H1 (cell line): ENCODE data around the gene PNO1. TPM values are rescaled to one million over a fixed set of nuclear protein-coding genes. Genes with fewer than 3 reads are reported as not detected.

Experiments used
- CHD2 ChIP-seq: IDR thresholded peaks from 2 replicates; pipeline ENCODE4 v1.6.1; 2012; ENCODE audit warnings: low read length, improper control_type of control experiment
- CHD7 ChIP-seq: fragments of 300-600 bp; sonication (generic); IDR thresholded peaks from 2 replicates; pipeline ENCODE4 v1.7.1; 2012; ENCODE audit warnings: low read length, moderate library complexity, mild to moderate bottlenecking, inconsistent platforms; ENCODE audit not compliant: insufficient replicate concordance
- E2F6 ChIP-seq: IDR thresholded peaks from 2 replicates; pipeline ENCODE4 v1.6.1; 2012; ENCODE audit warnings: inconsistent platforms
- GTF2F1 ChIP-seq: IDR thresholded peaks from 2 replicates; pipeline ENCODE4 v1.6.1; 2012; ENCODE audit warnings: low read depth, low read length, improper control_type of control experiment, borderline replicate concordance
- NRF1 ChIP-seq: IDR thresholded peaks from 2 replicates; pipeline ENCODE4 v1.6.1; 2011; ENCODE audit warnings: mild to moderate bottlenecking, low read depth, low read length, improper control_type of control experiment
- SP2 ChIP-seq: IDR thresholded peaks from 2 replicates; pipeline ENCODE4 v1.6.1; 2012; ENCODE audit warnings: mild to moderate bottlenecking, low read length, inconsistent platforms
- SP4 ChIP-seq: IDR thresholded peaks from 2 replicates; pipeline ENCODE4 v1.6.1; 2012; ENCODE audit warnings: low read length, inconsistent platforms
- TCF12 ChIP-seq: IDR thresholded peaks from 2 replicates; pipeline ENCODE4 v1.6.1; 2011; ENCODE audit warnings: low read depth, mild to moderate bottlenecking, low read length
- USF2 ChIP-seq: IDR thresholded peaks from 2 replicates; pipeline ENCODE4 v1.6.1; 2011; ENCODE audit warnings: low read length, improper control_type of control experiment
- polyA plus RNA-seq, 7 experiments: library from polyadenylated mRNA; depleted of rRNA in 3 of 7; stranded (reverse) in 5 of 7; unstranded in 2 of 7; fragments of >200 nt in 5 of 7; fragments of 200-250 nt in 2 of 7; gene quantifications; 1 replicate in 5 of 7; 2 replicates in 1 of 7; 4 replicates in 1 of 7; pipeline versions ENCODE4 v1.2.1 to v1.2.3, GENCODE V29; 2011 to 2013; ENCODE audit warnings: missing spikeins in 2 of 7, mixed read lengths in 2 of 7
- total RNA-seq: library from RNA; stranded (reverse); fragmentation: NEBNext Ultra II Directional; extraction: Animal tissue kit (Norgen Biotek cat#: 25700); gene quantifications from 2 replicates; pipeline ENCODE4 v1.2.1, GENCODE V29; 2021

Gene PNO1
- total and polyA plus RNA-seq, 2 of the 8 experiments (the other 6 are each of a cell fraction or from before 2014, with no cell fraction given): 18.6 to 33.2 TPM

- TF ChIP-seq CHD7 (no peak), SP4 (no peak), TCF12 (no peak), NRF1 (no peak), E2F6 (no peak), GTF2F1 (no peak), SP2 (no peak), USF2 (no peak), CHD2 (no peak)
These were observed 22.0 kb upstream of the PNO1 start (continued) for GRCh38 chr2:68135448-68136320.
